Kidney (tissue), 14 donors: ENCODE results near the gene ARMC6. TPM values are rescaled to one million over a fixed set of nuclear protein-coding genes. Genes with fewer than 3 reads are reported as not detected.

Source experiments
- DNase-seq, 5 donors: peaks; one replicate each; pipeline ENCODE4 v3.0.0-alpha.2; 2013 to 2020
- FAIRE-seq: peaks from 2 replicates; lab custom pipeline; 2012; peaks lifted over from hg19 to GRCh38; lab: Jason Lieb, UNC
- H3K27ac ChIP-seq, 2 donors: one replicate each; pipeline ENCODE4 v1.7.0; 2013; ENCODE audit warnings: low read depth in 2 of 2, low read length in 2 of 2, inconsistent platforms in 1 of 2
- H3K27me3 ChIP-seq: one replicate; pipeline ENCODE4 v1.7.1; 2013; ENCODE audit warnings: low read length, inconsistent platforms; ENCODE audit not compliant: control insufficient read depth, insufficient read depth
- H3K36me3 ChIP-seq, 3 donors: one replicate each; pipeline versions ENCODE4 v1.7.0 to v1.7.1; 2013; ENCODE audit warnings: low read length in 3 of 3, control low read depth in 1 of 3, inconsistent platforms in 1 of 3; ENCODE audit not compliant: insufficient read depth in 3 of 3, control insufficient read depth in 2 of 3
- H3K4me1 ChIP-seq, 3 donors: one replicate each; pipeline versions ENCODE4 v1.7.0 to v1.7.1; 2013; ENCODE audit warnings: low read length in 3 of 3, inconsistent platforms in 1 of 3, low read depth in 1 of 3; ENCODE audit not compliant: control insufficient read depth in 2 of 3, insufficient read depth in 2 of 3
- H3K4me3 ChIP-seq, 3 donors: one replicate each; pipeline versions ENCODE4 v1.7.0 to v1.8.1; 2013; ENCODE audit warnings: low read length in 3 of 3, control low read depth in 1 of 3, inconsistent platforms in 1 of 3
- H3K9ac ChIP-seq, 3 donors: one replicate each; pipeline versions ENCODE4 v1.7.0 to v1.7.1; 2013; ENCODE audit warnings: low read length in 3 of 3, control low read depth in 1 of 3, inconsistent platforms in 1 of 3
- H3K9me3 ChIP-seq, 3 donors: one replicate each; pipeline versions ENCODE4 v1.7.0 to v1.7.1; 2013; ENCODE audit warnings: low read length in 3 of 3, control low read depth in 1 of 3, inconsistent platforms in 1 of 3; ENCODE audit not compliant: control insufficient read depth in 2 of 3, insufficient read depth in 1 of 3
- intact Hi-C: fragments of 100-400 bp; cut with DNase I; formaldehyde crosslinking; loops from one replicate; pipeline ENCODE4 v1.11.1; 2022
- polyA plus RNA-seq: library from polyadenylated mRNA; stranded (reverse); fragments of 350-450 nt; fragmentation: Illumina TruSeq; extraction: RNeasy Lipid Tissue Mini Kit (QIAGEN cat#74804); gene quantifications from one replicate; pipeline ENCODE4 v1.2.3, GENCODE V29; 2014; ENCODE audit warnings: low read depth, low replicate concordance; ENCODE audit not compliant: insufficient read depth
- total RNA-seq: library from RNA; stranded (reverse); fragmentation: NEBNext Ultra II Directional; extraction: Animal tissue kit (Norgen Biotek cat#: 25700); gene quantifications from one replicate; pipeline ENCODE4 v1.2.1, GENCODE V29; 2021
- TF ChIP-seq, protein P1 (sequence below): IDR thresholded peaks from 3 replicates; pipeline ENCODE4 v1.5.1; 2012; ENCODE audit warnings: mild to moderate bottlenecking, moderate library complexity, borderline replicate concordance; ENCODE audit not compliant: insufficient read depth; ENCODE audit errors: extremely low read depth
- donor health status: control.
- donor health status: control.
- donor health status: control.
- donor health status: control.
- donor health status: control.
- donor health status: DM: yes; HTN: yes; CAD: no.
- donor health status: Normal renal cell carcinoma (clear cell type).

ARMC6 gene
- total and polyA plus RNA-seq, 2 donors from 2014 or later: 23.0 to 24.6 TPM

DNA sequence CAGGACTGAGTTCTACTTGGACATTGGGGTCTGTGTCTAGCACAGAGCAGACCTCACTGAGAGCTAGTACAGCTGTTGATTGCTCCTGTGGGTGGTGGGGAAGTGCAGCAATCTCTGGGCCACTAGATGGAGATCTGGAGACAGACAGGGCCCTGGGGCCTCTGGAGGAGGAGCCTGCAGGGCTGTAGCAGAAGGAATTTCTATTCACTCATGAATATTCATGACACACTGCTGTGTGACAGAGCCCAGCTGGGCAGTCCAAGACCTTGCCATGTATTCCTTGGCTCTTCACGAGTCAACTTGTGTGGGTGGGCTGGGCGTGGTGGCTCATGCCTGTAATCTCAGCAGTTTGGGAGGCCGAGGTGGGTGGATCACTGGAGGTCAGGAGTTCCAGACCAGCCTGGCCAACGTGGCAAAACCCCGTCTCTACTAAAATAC is 37.6 kb upstream of the ARMC6 start:
- DNase-seq: peak; percentile 84 to 95 (median 91)
- Histone ChIP-seq H3K4me3 (no peak overlapping the region), H3K27me3 (no peaks in the 10 kb centered on the region), H3K9me3 (no peaks in the 10 kb centered on the region), H3K9ac (peak overlapping the region in 1 of 3 donors; percentile 3), H3K27ac (no peak overlapping the region), H3K36me3 (peaks cover 0 to 29% (median 19%) of the 10 kb centered on the region in 3 donors), H3K4me1 (peaks cover 0 to 6% (median 4%) of the 10 kb centered on the region in 3 donors)
- FAIRE-seq: no peak
- intact Hi-C loops: no loop called here
- TF ChIP-seq, protein P1, sequence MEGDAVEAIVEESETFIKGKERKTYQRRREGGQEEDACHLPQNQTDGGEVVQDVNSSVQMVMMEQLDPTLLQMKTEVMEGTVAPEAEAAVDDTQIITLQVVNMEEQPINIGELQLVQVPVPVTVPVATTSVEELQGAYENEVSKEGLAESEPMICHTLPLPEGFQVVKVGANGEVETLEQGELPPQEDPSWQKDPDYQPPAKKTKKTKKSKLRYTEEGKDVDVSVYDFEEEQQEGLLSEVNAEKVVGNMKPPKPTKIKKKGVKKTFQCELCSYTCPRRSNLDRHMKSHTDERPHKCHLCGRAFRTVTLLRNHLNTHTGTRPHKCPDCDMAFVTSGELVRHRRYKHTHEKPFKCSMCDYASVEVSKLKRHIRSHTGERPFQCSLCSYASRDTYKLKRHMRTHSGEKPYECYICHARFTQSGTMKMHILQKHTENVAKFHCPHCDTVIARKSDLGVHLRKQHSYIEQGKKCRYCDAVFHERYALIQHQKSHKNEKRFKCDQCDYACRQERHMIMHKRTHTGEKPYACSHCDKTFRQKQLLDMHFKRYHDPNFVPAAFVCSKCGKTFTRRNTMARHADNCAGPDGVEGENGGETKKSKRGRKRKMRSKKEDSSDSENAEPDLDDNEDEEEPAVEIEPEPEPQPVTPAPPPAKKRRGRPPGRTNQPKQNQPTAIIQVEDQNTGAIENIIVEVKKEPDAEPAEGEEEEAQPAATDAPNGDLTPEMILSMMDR: peak; percentile 56

DNA sequence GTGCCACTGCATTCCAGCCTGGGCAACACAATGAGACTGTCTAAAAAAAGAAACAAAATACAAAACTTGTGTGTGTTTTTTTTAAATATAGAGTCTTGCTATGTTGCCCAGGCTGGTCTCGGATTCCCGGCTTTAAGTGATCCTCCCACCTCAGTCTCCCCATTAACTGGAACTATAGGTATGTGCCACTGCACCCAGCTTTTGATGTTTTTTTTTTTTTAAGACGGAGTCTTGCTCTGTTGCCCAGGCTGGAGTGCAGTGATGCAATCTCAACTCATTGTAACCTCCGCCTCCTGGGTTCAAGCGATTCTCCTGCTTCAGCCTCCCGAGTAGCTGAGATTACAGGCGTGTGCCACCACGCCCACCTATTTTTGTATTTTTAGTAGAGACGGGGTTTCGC is 37.1 kb upstream of the ARMC6 start:
- no peak overlapping the region for H3K27ac ChIP-seq
- H3K9me3 ChIP-seq: no peaks in the 10 kb centered on the region
- H3K27me3 ChIP-seq: no peaks in the 10 kb centered on the region
- no peak overlapping the region for H3K9ac ChIP-seq
- peaks cover 0 to 6% (median 4%) of the 10 kb centered on the region in 3 donors for H3K4me1 ChIP-seq
- FAIRE-seq (no peak), DNase-seq (no peak)
- TF ChIP-seq, protein P1: no peak
- peaks cover 0 to 32% (median 22%) of the 10 kb centered on the region in 3 donors for H3K36me3 ChIP-seq
- intact Hi-C loops: no loop called here
- no peak overlapping the region for H3K4me3 ChIP-seq

DNA sequence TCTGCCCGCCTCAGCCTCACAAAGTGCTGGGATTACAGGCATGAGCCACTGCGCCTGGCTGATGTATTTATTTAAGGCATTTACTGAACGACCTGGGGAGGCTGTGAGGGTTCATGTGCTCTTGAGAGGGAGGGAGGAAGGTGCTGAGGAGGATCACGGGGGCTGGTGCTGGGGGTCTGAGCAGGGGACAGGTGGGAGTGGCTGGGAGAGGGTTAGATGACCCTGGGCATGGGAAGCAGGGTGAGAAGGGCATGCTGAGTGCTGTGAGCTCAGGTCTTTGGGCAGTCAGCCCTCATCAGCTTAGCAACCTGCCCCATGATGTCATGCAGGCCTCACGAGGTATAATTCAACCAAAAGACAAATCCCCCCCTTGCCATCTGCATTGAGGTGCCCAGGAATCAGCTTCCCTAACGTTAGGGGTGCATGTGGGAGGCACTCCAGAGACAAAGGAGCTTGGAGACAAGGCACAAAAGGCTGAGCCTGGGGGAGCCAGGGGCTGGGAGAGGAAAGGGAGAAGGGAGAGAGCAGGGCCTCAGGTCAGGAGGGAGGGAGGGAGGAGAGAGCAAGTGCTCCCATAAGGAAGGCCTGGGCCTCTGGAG is 36.5 kb upstream of the ARMC6 start:
- DNase-seq (peak in 1 of 5 donors; percentile 17), FAIRE-seq (no peak)
- peaks cover 0 to 34% (median 26%) of the 10 kb centered on the region in 3 donors for H3K36me3 ChIP-seq
- no peaks in the 10 kb centered on the region for H3K27me3 ChIP-seq
- intact Hi-C loops: no loop called here
- TF ChIP-seq, protein P1: no peak
- no peak overlapping the region for H3K9ac ChIP-seq
- H3K27ac ChIP-seq: no peak overlapping the region
- peaks cover 0 to 6% (median 4%) of the 10 kb centered on the region in 3 donors for H3K4me1 ChIP-seq
- no peak overlapping the region for H3K4me3 ChIP-seq
- H3K9me3 ChIP-seq: no peaks in the 10 kb centered on the region
